Transverse colon (tissue), 4 donors: ENCODE results near the gene SIGLEC7. TPM values are rescaled to one million over a fixed set of nuclear protein-coding genes. Genes with fewer than 3 reads are reported as not detected.

ENCODE experiments used
- DNase-seq: peaks from one replicate; pipeline ENCODE4 v3.0.0-alpha.2; 2019
- H3K27ac ChIP-seq, 4 donors: fragments of 200-600 bp; sonication (generic); 2 replicates each; pipeline ENCODE4 v1.5.1; 2016 to 2018; ENCODE audit warnings: inconsistent platforms in 4 of 4
- H3K27me3 ChIP-seq: fragments of 200-600 bp; sonication (generic); 2 replicates; pipeline ENCODE4 v1.5.1; 2017; ENCODE audit warnings: inconsistent platforms
- H3K36me3 ChIP-seq, 4 donors: fragments of 200-600 bp; sonication (generic); 2 replicates each; pipeline ENCODE4 v1.5.1; 2017 to 2019; ENCODE audit warnings: inconsistent platforms in 4 of 4
- H3K4me1 ChIP-seq, 4 donors: fragments of 200-600 bp; sonication (generic); 2 replicates each; pipeline ENCODE4 v1.5.1; 2017 to 2020; ENCODE audit warnings: inconsistent platforms in 4 of 4
- H3K4me3 ChIP-seq, 4 donors: fragments of 200-600 bp; sonication (generic); 1 replicate in 1 of 4; 2 replicates in 3 of 4; pipeline versions ENCODE4 v1.5.1 to v1.6.1; 2017 to 2019; ENCODE audit warnings: inconsistent platforms in 4 of 4
- H3K9me3 ChIP-seq, 2 donors: fragments of 200-600 bp; sonication (generic); 2 replicates each; pipeline ENCODE4 v1.5.1; 2017 to 2019; ENCODE audit warnings: inconsistent platforms in 2 of 2
- EP300 ChIP-seq: sonication (generic); formaldehyde crosslinking; IDR thresholded peaks from one replicate; pipeline ENCODE4 v1.6.1; 2017; ENCODE audit warnings: antibody characterized with exemption, low read depth
- POLR2A ChIP-seq: fragments of 450-650 bp; IDR thresholded peaks from one replicate; pipeline ENCODE4 v1.6.1; 2016; ENCODE audit warnings: antibody characterized with exemption, mild to moderate bottlenecking, moderate library complexity
- POLR2AphosphoS5 ChIP-seq, 3 donors: sonication (generic); formaldehyde crosslinking; IDR thresholded peaks; one replicate each; pipeline ENCODE4 v1.6.1; 2016; ENCODE audit warnings: antibody characterized with exemption in 3 of 3
- WGBS, 2 donors: methylation state at CpG; one replicate each; pipeline ENCODE4 v1.1.5; 2018; ENCODE audit warnings: low coverage in 1 of 2; 5-methylcytosine and 5-hydroxymethylcytosine counted together
- in situ Hi-C, 4 donors: fragments of 200-750 bp; cut with MboI; loops; one replicate each; pipeline versions ENCODE4 v1.15.0 to v1.15.1; 2017; ENCODE audit warnings: low sequenced_read_pairs in 3 of 4, low pct_ligation_motif_present in 1 of 4, low pct_unique_long_range_greater_than_20kb in 1 of 4
- intact Hi-C: fragments of 100-400 bp; cut with DNase I; formaldehyde crosslinking; loops from one replicate; pipeline ENCODE4 v1.15.1; 2023; ENCODE audit warnings: low total_unique reads
- total RNA-seq, 4 donors: library from RNA; depleted of rRNA; stranded (reverse); fragments of >200 nt; gene quantifications; one replicate each; pipeline ENCODE4 v1.1.0, GENCODE V29; 2016
- TF ChIP-seq, protein P1 (sequence below), 5 experiments: fragments of 200-600 bp in 3 of 5; fragments of 450-650 bp in 2 of 5; sonication (generic) in 3 of 5; IDR thresholded peaks; 1 replicate in 2 of 5; 2 replicates in 3 of 5; pipeline ENCODE4 v1.5.1; 2016 to 2017; ENCODE audit warnings: antibody characterized with exemption in 5 of 5, inconsistent platforms in 3 of 5, mild to moderate bottlenecking in 2 of 5, moderate library complexity in 1 of 5

The SIGLEC7 gene
- total RNA-seq, 4 donors from 2014 or later, result 0.82 to 2.1 TPM; not detected in 2

DNA sequence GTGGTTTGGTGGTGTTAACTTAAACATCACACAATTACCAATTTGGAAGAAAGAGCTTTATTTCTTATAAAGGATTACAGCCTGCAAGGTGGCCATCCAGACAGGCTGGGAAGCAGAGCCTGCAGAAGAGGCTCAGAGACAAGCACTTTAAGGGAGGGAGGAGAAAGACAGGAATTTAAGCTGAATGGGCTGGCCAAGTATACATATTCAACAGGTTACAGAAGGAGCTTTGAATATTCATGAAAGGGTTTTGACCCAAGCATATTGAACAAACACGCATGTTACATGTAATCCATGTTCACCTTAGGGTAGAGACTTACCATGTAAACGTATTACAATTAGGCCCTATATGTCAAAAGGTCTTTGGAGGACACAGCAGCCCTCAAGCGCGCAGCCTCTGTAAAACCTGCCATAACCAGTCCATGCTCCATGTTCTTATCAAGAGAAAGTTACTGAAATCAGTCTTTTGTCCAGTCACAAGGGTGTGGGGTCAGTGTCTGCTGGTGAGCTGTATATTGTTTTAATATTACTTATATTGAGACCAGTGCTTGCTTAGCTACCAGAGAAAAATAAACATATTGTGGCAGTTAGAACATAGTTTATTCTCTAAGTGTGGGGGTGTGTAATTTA is 19.9 kb downstream of the SIGLEC7 start:
- DNase-seq, result no peak
- WGBS, 2 donors, result 88% methylated on average over 4 of the region's 4 CpGs; no CpG with 5 or more reads in 1 of the 2 donors
- H3K4me1 ChIP-seq, result no peaks in the 10 kb centered on the region
- H3K27me3 ChIP-seq, result no peaks in the 10 kb centered on the region
- H3K9me3 ChIP-seq, result no peaks in the 10 kb centered on the region
- H3K27ac ChIP-seq, result no peak overlapping the region
- H3K4me3 ChIP-seq, result no peak overlapping the region
- intact Hi-C loops (no loop called here), in situ Hi-C loops (no loop called here)
- TF ChIP-seq POLR2A (no peak), POLR2AphosphoS5 (IDR thresholded peaks at IDR 0.05) (no peak), EP300 (no peak)
- TF ChIP-seq, protein P1, sequence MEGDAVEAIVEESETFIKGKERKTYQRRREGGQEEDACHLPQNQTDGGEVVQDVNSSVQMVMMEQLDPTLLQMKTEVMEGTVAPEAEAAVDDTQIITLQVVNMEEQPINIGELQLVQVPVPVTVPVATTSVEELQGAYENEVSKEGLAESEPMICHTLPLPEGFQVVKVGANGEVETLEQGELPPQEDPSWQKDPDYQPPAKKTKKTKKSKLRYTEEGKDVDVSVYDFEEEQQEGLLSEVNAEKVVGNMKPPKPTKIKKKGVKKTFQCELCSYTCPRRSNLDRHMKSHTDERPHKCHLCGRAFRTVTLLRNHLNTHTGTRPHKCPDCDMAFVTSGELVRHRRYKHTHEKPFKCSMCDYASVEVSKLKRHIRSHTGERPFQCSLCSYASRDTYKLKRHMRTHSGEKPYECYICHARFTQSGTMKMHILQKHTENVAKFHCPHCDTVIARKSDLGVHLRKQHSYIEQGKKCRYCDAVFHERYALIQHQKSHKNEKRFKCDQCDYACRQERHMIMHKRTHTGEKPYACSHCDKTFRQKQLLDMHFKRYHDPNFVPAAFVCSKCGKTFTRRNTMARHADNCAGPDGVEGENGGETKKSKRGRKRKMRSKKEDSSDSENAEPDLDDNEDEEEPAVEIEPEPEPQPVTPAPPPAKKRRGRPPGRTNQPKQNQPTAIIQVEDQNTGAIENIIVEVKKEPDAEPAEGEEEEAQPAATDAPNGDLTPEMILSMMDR (IDR thresholded peaks at IDR 0.05), result no peak
- no peaks in the 10 kb centered on the region for H3K36me3 ChIP-seq

DNA sequence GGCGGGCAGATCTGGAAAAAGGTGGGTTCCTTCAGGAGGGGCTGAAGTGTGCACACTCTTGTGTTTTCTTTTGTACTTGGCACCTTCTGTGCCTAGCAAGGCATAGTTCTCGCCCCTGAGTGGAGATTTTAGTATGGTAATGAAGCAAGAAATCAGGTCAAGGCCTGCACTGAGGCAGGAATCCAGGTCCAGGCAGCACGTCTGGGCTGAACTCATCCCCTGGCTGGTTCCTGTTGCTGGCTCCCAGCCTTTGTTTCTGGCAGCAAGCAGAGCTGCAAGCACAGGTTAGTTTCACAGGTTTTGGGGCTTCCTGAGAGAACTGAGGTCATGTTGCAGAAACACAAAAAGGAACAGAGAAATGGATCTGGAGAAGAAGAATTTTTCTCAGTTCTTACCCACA is 21.2 kb downstream of the SIGLEC7 start:
- intact Hi-C loops, result no loop called here
- Histone ChIP-seq H3K27me3 (no peaks in the 10 kb centered on the region), H3K27ac (no peak overlapping the region), H3K36me3 (no peaks in the 10 kb centered on the region), H3K4me1 (no peaks in the 10 kb centered on the region), H3K9me3 (no peaks in the 10 kb centered on the region), H3K4me3 (no peak overlapping the region)
- DNase-seq, result no peak
- TF ChIP-seq EP300, result no peak
- no peak for TF ChIP-seq POLR2AphosphoS5 (IDR thresholded peaks at IDR 0.05)
- TF ChIP-seq, protein P1 (IDR thresholded peaks at IDR 0.05), result no peak
- TF ChIP-seq POLR2A, result no peak
- in situ Hi-C loops, result no loop called here
- WGBS, 2 donors, result 56% methylated on average over 3 of the region's 3 CpGs; no CpG with 5 or more reads in 1 of the 2 donors

GRCh38 chr19:51164215-51164614 is 22.1 kb downstream of the SIGLEC7 start:
- WGBS, 2 donors, result 44 to 56% methylated on average over 2 to 3 of the region's 3 CpGs
- H3K4me1 ChIP-seq, result peaks cover 0 to 3% (median 0%) of the 10 kb centered on the region in 4 donors
- TF ChIP-seq POLR2AphosphoS5 (IDR thresholded peaks at IDR 0.05), result no peak
- no peak for TF ChIP-seq EP300
- TF ChIP-seq, protein P1 (IDR thresholded peaks at IDR 0.05), result no peak
- no peak for TF ChIP-seq POLR2A
- DNase-seq, result no peak
- H3K4me3 ChIP-seq, result no peak overlapping the region
- intact Hi-C loops, result no loop called here
- H3K27ac ChIP-seq, result no peak overlapping the region
- no peaks in the 10 kb centered on the region for H3K27me3 ChIP-seq
- no peaks in the 10 kb centered on the region for H3K36me3 ChIP-seq
- in situ Hi-C loops, result no loop called here
- no peaks in the 10 kb centered on the region for H3K9me3 ChIP-seq

DNA sequence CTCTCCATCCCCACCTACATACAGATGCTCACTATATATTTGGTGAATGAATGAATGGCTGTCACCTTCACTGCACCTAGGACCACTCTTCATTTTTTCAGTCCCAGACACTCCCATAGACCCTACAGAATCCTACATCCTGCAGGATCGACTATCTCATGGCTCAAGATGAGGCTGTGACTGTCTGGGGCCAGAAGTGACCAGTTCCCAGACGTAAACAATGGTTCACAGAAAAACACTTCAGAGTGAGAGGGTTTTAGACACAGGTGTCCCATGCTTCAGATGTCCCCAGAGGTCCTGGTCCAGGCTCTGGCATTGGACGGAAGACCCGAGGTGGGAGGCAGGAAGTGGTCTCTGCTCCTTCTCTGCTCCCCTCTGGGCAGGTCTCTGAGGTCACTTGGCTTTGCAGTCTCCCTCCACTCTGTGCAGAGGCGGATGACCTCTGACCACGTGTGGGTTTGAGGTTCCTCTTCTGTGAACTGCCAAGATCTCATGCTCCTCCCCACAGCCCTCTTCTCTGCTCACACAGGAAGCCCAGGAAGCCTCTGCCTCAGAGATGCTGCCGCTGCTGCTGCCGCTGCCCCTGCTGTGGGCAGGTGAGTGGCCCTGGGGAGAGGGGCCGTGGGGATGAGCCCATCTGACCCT is 24.9 kb downstream of the SIGLEC7 start:
- WGBS, 2 donors, result 31 to 80% methylated on average over 1 to 8 of the region's 9 CpGs
- in situ Hi-C loops (no loop called here), intact Hi-C loops (no loop called here)
- DNase-seq, result peak; percentile 29
- H3K9me3 ChIP-seq, result no peaks in the 10 kb centered on the region
- H3K4me3 ChIP-seq, result no peak overlapping the region
- no peaks in the 10 kb centered on the region for H3K27me3 ChIP-seq
- no peaks in the 10 kb centered on the region for H3K36me3 ChIP-seq
- no peak overlapping the region for H3K27ac ChIP-seq
- no peak for TF ChIP-seq POLR2A
- TF ChIP-seq, protein P1 (IDR thresholded peaks at IDR 0.05), result no peak
- no peak for TF ChIP-seq EP300
- TF ChIP-seq POLR2AphosphoS5 (IDR thresholded peaks at IDR 0.05), result no peak
- H3K4me1 ChIP-seq, result peaks cover 0 to 4% (median 0%) of the 10 kb centered on the region in 4 donors
